ENCODE data around the gene YES1. TPM values are rescaled to one million over a fixed set of nuclear protein-coding genes. Genes with fewer than 3 reads are reported as not detected.

YES1 gene
- total RNA-seq, 1 experiment from 2014 or later = 84.5 TPM

GRCh38 chr18:820591-821165 is 8.6 kb upstream of the YES1 start:
- no peak overlapping the region for H3K4me3 ChIP-seq (replicated peaks in 1 of 2; ENCODE audit: low read depth in 1 of 2, low read length in 2 of 2)
- H4K20me1 ChIP-seq (ENCODE audit: insufficient read depth) = no peaks in the 10 kb centered on the region
- RAD21 ChIA-PET (ENCODE audit: low non-redundant PET in 1 of 2, low total read pairs in 2 of 2, uncharacterized antibody in 2 of 2, unreplicated experiment in 2 of 2) = no interaction called here
- H3K9ac ChIP-seq (ENCODE audit: low read length) = no peak overlapping the region
- no peaks in the 10 kb centered on the region for H3K9me3 ChIP-seq (ENCODE audit: control insufficient read depth in 1 of 2, insufficient read depth in 1 of 2, low read depth in 1 of 2, low read length in 2 of 2)
- intact Hi-C loops (cut with micrococcal nuclease) = no loop called here
- H3K9me2 ChIP-seq (ENCODE audit: insufficient read depth) = no peaks in the 10 kb centered on the region
- CTCF ChIA-PET = interaction anchor here (1.7 kb wide), 1 partner anchor 10 kb away, joined by 9 read pairs; no protein-coding TSS in a partner anchor
- no peak for ATAC-seq
- no peaks in the 10 kb centered on the region for H3K27me3 ChIP-seq (ENCODE audit: insufficient read depth, low read length)
- no peak for TF ChIP-seq POLR2AphosphoS5 (IDR thresholded peaks at IDR 0.05; ENCODE audit: low read depth, low read length)
- TF ChIP-seq ELF1 (IDR thresholded peaks at IDR 0.05; ENCODE audit: borderline replicate concordance, low read depth) = no peak
- BruUV-seq (replicated peaks) = no TSS peak
- no peak overlapping the region for H3K27ac ChIP-seq (ENCODE audit: low read depth, low read length)
- no peaks in the 10 kb centered on the region for H3K36me3 ChIP-seq (ENCODE audit: control insufficient read depth in 1 of 2, insufficient read depth in 2 of 2, low read length in 2 of 2)
- no peaks in the 10 kb centered on the region for H3K4me1 ChIP-seq (ENCODE audit: control insufficient read depth in 1 of 2, insufficient read depth in 2 of 2, low read length in 2 of 2)
- no peak for DNase-seq (ENCODE audit: low read depth, low spot score)
- H3K79me2 ChIP-seq (ENCODE audit: insufficient read depth, low read length) = no peaks in the 10 kb centered on the region
- H3K4me2 ChIP-seq (ENCODE audit: low read length) = no peak overlapping the region
- POLR2A ChIA-PET = interaction anchor here (0.7 kb wide), 1 partner anchor 42 kb away, joined by 3 read pairs; no protein-coding TSS in a partner anchor
- H2AFZ ChIP-seq (ENCODE audit: low read depth, low read length, poor library complexity, severe bottlenecking) = no peak overlapping the region

GRCh38 chr18:816869-817268 is 4.8 kb upstream of the YES1 start:
- Histone ChIP-seq H4K20me1 (ENCODE audit: insufficient read depth) (no peaks in the 10 kb centered on the region), H3K9me2 (ENCODE audit: insufficient read depth) (no peaks in the 10 kb centered on the region), H3K4me2 (ENCODE audit: low read length) (no peak overlapping the region), H3K36me3 (ENCODE audit: control insufficient read depth in 1 of 2, insufficient read depth in 2 of 2, low read length in 2 of 2) (no peaks in the 10 kb centered on the region), H3K79me2 (ENCODE audit: insufficient read depth, low read length) (no peaks in the 10 kb centered on the region), H3K4me3 (replicated peaks in 1 of 2; ENCODE audit: low read depth in 1 of 2, low read length in 2 of 2) (no peak overlapping the region), H3K4me1 (ENCODE audit: control insufficient read depth in 1 of 2, insufficient read depth in 2 of 2, low read length in 2 of 2) (peaks cover 4 to 10% of the 10 kb centered on the region in 2 experiments; a peak in 3 of 4 replicates), H3K27me3 (ENCODE audit: insufficient read depth, low read length) (no peaks in the 10 kb centered on the region), H2AFZ (ENCODE audit: low read depth, low read length, poor library complexity, severe bottlenecking) (no peak overlapping the region), H3K27ac (ENCODE audit: low read depth, low read length) (no peak overlapping the region), H3K9me3 (ENCODE audit: control insufficient read depth in 1 of 2, insufficient read depth in 1 of 2, low read depth in 1 of 2, low read length in 2 of 2) (no peaks in the 10 kb centered on the region), H3K9ac (ENCODE audit: low read length) (no peak overlapping the region)
- BruUV-seq (replicated peaks) = no TSS peak
- DNase-seq (ENCODE audit: low read depth, low spot score) (no peak), ATAC-seq (no peak)
- TF ChIP-seq CBX3 (IDR thresholded peaks at IDR 0.05; ENCODE audit: low read depth) = no peak
- no peak for TF ChIP-seq SRF (IDR thresholded peaks at IDR 0.05; ENCODE audit: low read depth)
- no peak for TF ChIP-seq POLR2AphosphoS5 (IDR thresholded peaks at IDR 0.05; ENCODE audit: low read depth, low read length)
- no peak for TF ChIP-seq SIN3A (IDR thresholded peaks at IDR 0.05; ENCODE audit: low read depth)
- no peak for TF ChIP-seq EZH2 (IDR thresholded peaks at IDR 0.05)
- intact Hi-C loops (cut with micrococcal nuclease) = no loop called here
- RAD21 ChIA-PET (ENCODE audit: low non-redundant PET in 1 of 2, low total read pairs in 2 of 2, uncharacterized antibody in 2 of 2, unreplicated experiment in 2 of 2) = no interaction called here
- CTCF ChIA-PET = interaction anchor here (1.8 kb wide), 1 partner anchor 14 kb away, joined by 9 read pairs; no protein-coding TSS in a partner anchor
- POLR2A ChIA-PET = interaction anchor here (0.7 kb wide), 1 partner anchor 14 kb away, joined by 3 read pairs; no protein-coding TSS in a partner anchor
